A673 (cell line): ENCODE data around the gene DNASE1L3. TPM values are rescaled to one million over a fixed set of nuclear protein-coding genes. Genes with fewer than 3 reads are reported as not detected.

Source experiments
- BruUV-seq: library from RNA; stranded (reverse); fragments of 400-500 nt; replicated peaks from 2 replicates; lab custom pipeline; 2021; lab: Mats Ljungman, UMichigan
- CTCF ChIA-PET: fragments of 300-600 bp; sonication (Branson Sonifier 250); formaldehyde crosslinking; loops from one replicate; lab custom pipeline; 2022; ENCODE audit warnings: antibody characterized with exemption; lab: Charles Lee
- POLR2A ChIA-PET: fragments of 300-600 bp; sonication (Branson Sonifier 250); formaldehyde crosslinking; loops from one replicate; lab custom pipeline; 2022; ENCODE audit warnings: antibody characterized with exemption; ENCODE audit not compliant: low non-redundant PET; lab: Charles Lee
- DNase-seq: peaks from one replicate; pipeline ENCODE4 v3.0.0-alpha.2; 2015; ENCODE audit warnings: low spot score
- H3K27ac ChIP-seq: fragments of 200-600 bp; sonication (generic); 2 replicates; pipeline ENCODE4 v1.5.1; 2016; ENCODE audit warnings: mixed run types, low read depth, mild to moderate bottlenecking, mixed read lengths, antibody characterized with exemption, low read length; ENCODE audit not compliant: poor library complexity, severe bottlenecking
- H3K27me3 ChIP-seq: fragments of 200-600 bp; sonication (generic); replicated peaks from 2 replicates; pipeline ENCODE4 v1.6.1; 2017; ENCODE audit warnings: mixed run types, low read depth, mild to moderate bottlenecking, mixed read lengths, antibody characterized with exemption, low read length; ENCODE audit not compliant: insufficient read depth, poor library complexity
- H3K36me3 ChIP-seq: fragments of 200-600 bp; sonication (generic); 2 replicates; pipeline ENCODE4 v1.6.1; 2016; ENCODE audit warnings: mixed run types, mild to moderate bottlenecking, mixed read lengths, antibody characterized with exemption, low read length; ENCODE audit not compliant: insufficient read depth, poor library complexity, severe bottlenecking
- H3K4me1 ChIP-seq: fragments of 200-600 bp; sonication (generic); 2 replicates; pipeline ENCODE4 v1.6.1; 2017; ENCODE audit warnings: mixed run types, mild to moderate bottlenecking, mixed read lengths, antibody characterized with exemption, low read length; ENCODE audit not compliant: insufficient read depth, poor library complexity, severe bottlenecking
- H3K4me3 ChIP-seq: fragments of 200-600 bp; sonication (generic); 2 replicates; pipeline ENCODE4 v1.5.1; 2016; ENCODE audit warnings: low read depth, mixed run types, mild to moderate bottlenecking, mixed read lengths, low read length; ENCODE audit not compliant: poor library complexity, severe bottlenecking
- H3K9me3 ChIP-seq: fragments of 200-600 bp; sonication (generic); 2 replicates; pipeline ENCODE4 v1.6.1; 2016; ENCODE audit warnings: mixed run types, low read depth, mild to moderate bottlenecking, mixed read lengths, antibody characterized with exemption, low read length; ENCODE audit not compliant: poor library complexity, severe bottlenecking
- CTCF ChIP-seq: fragments of 300-800, 200-600 bp; sonication (generic); conservative IDR thresholded peaks from 2 replicates; pipeline ENCODE4 v1.5.1; 2017; ENCODE audit warnings: low read depth, mild to moderate bottlenecking, antibody characterized with exemption, low read length, moderate library complexity, mixed read lengths
- EZH2 ChIP-seq: fragments of 200-600 bp; sonication (generic); IDR thresholded peaks from 2 replicates; pipeline ENCODE4 v1.6.1; 2017; ENCODE audit warnings: borderline replicate concordance, low read depth, mild to moderate bottlenecking, mixed read lengths, antibody characterized with exemption, low read length; ENCODE audit not compliant: poor library complexity, severe bottlenecking
- intact Hi-C: fragments of 100-400 bp; cut with micrococcal nuclease; formaldehyde crosslinking; loops from one replicate; pipeline ENCODE4 v1.10.0; 2022; ENCODE audit not compliant: unreplicated experiment
- total RNA-seq: library from RNA; stranded (reverse); gene quantifications from 2 replicates; pipeline ENCODE4 v1.2.3, GENCODE V29; 2021

Gene DNASE1L3
- total RNA-seq, 1 experiment from 2014 or later: not detected

DNA sequence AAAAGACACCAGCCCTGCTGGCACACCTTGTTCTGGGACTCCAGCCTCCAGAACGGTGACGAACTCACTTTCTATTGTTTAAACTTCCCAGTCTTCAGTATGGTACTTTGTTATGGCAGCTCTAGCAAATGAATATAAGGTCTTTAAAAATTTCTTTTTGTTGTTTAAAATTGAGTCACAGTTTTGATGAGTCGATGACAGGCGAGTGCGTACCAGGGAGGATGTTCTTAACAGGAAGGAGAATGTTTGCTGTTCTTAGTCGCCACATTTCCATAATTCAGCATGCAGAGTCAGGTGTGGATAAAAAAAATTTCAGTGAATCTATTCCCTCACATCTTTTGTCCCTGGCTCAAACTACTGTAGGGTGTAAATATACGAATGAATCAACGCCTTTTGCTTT lies 12.4 kb downstream of the DNASE1L3 start:
- intact Hi-C loops: no loop called here
- TF ChIP-seq CTCF (no peak), EZH2 (no peak)
- H3K27ac ChIP-seq: no peak overlapping the region
- no TSS peak for BruUV-seq
- no peaks in the 10 kb centered on the region for H3K4me1 ChIP-seq
- no peaks in the 10 kb centered on the region for H3K36me3 ChIP-seq
- no peaks in the 10 kb centered on the region for H3K9me3 ChIP-seq
- H3K4me3 ChIP-seq: no peak overlapping the region
- ChIA-PET POLR2A (no interaction called here), CTCF (no interaction called here)
- no peaks in the 10 kb centered on the region for H3K27me3 ChIP-seq
- no peak for DNase-seq

GRCh38 chr3:58197588-58197987 lies 13.2 kb downstream of the DNASE1L3 start:
- no peaks in the 10 kb centered on the region for H3K4me1 ChIP-seq
- intact Hi-C loops: no loop called here
- BruUV-seq: no TSS peak
- no peak for DNase-seq
- H3K9me3 ChIP-seq: no peaks in the 10 kb centered on the region
- ChIA-PET CTCF (no interaction called here), POLR2A (no interaction called here)
- TF ChIP-seq EZH2: no peak
- no peak for TF ChIP-seq CTCF
- H3K27me3 ChIP-seq: no peaks in the 10 kb centered on the region
- H3K4me3 ChIP-seq: no peak overlapping the region
- H3K27ac ChIP-seq: no peak overlapping the region
- no peaks in the 10 kb centered on the region for H3K36me3 ChIP-seq

DNA sequence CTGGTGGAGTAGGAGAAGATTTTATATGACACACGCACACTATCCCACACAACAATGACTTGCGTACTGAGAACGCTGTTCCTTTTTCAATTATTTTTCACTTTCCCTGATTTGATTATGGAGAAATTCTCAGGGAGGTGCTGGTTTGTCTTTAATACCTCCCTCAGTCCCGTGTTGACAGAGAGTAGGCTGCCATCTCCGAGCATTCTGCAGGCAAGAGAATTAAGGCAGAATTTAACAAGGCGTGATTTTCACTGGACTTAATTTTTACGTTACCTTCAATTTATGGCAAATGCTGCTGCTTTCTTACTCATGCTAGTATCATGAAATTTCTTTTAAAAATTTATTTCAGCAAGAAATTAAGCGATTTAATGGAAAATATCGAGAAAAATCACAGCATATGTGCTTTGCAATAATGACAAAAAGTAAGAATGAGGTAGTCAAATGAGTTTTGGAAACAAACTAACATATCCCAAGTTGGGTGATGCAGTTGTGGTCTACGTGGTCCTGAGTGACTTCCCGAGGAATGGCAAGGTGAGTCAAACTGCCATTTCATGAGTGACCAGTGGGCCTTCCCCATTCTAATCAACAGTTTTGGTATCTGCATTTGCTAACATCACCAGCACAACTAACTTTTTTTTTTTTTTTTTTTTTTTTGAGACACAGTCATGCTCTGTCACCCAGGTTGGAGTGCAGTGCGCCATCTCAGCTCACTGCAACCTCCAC lies 16.9 kb downstream of the DNASE1L3 start:
- TF ChIP-seq CTCF: no peak
- no peak for TF ChIP-seq EZH2
- Histone ChIP-seq H3K36me3 (no peaks in the 10 kb centered on the region), H3K4me1 (no peaks in the 10 kb centered on the region), H3K9me3 (no peaks in the 10 kb centered on the region), H3K27ac (no peak overlapping the region), H3K4me3 (no peak overlapping the region), H3K27me3 (no peaks in the 10 kb centered on the region)
- intact Hi-C loops: no loop called here
- ChIA-PET CTCF (no interaction called here), POLR2A (no interaction called here)
- no TSS peak for BruUV-seq
- no peak for DNase-seq
